Measurements from ENCODE around the gene CDC14B. TPM values are rescaled to one million over a fixed set of nuclear protein-coding genes. Genes with fewer than 3 reads are reported as not detected.

Gene CDC14B
- total RNA-seq, 1 experiment from 2014 or later = 11.4 TPM

- intact Hi-C loops (cut with micrococcal nuclease) = no loop called here
- H3K4me2 ChIP-seq (ENCODE audit: low read length) = peak overlapping the region; percentile 42
- ChIA-PET CTCF (no interaction called here), POLR2A (ENCODE audit: unreplicated experiment) (no interaction called here)
- H4K20me1 ChIP-seq (ENCODE audit: low read length) = no peaks in the 10 kb centered on the region
- H3K27me3 ChIP-seq (ENCODE audit: low read length) = no peaks in the 10 kb centered on the region
- H3K9me2 ChIP-seq (replicated peaks; ENCODE audit: low read length) = no peaks in the 10 kb centered on the region
- no peaks in the 10 kb centered on the region for H3K9me3 ChIP-seq (ENCODE audit: low read length)
- no peaks in the 10 kb centered on the region for H3K79me2 ChIP-seq (ENCODE audit: low read length)
- H3K9ac ChIP-seq (ENCODE audit: low read length) = no peak overlapping the region
- peaks cover 13% of the 10 kb centered on the region for H3K4me1 ChIP-seq (ENCODE audit: insufficient read depth, low read length)
- no peaks in the 10 kb centered on the region for H3K36me3 ChIP-seq (ENCODE audit: low read depth, low read length)
- BruUV-seq (replicated peaks) = no TSS peak
- DNase-seq = no peak
- peak overlapping the region; percentile 28; the same call in 1 of the 2 replicates for H3K27ac ChIP-seq (ENCODE audit: low read length)
- no peaks in the 10 kb centered on the region for H3F3A ChIP-seq (ENCODE audit: low read length, unreplicated experiment)
- no peak for ATAC-seq
- H3K4me3 ChIP-seq (ENCODE audit: low read length) = no peak overlapping the region
- no peak overlapping the region for H2AFZ ChIP-seq (ENCODE audit: low read length)
- TF ChIP-seq EZH2 (IDR thresholded peaks at IDR 0.05; ENCODE audit: low read length, unreplicated experiment) (no peak), CTCF (conservative IDR thresholded peaks at IDR 0.05; ENCODE audit: low read depth, low read length) (no peak)
Observed at GRCh38 chr9:96476013-96476412, 143.6 kb downstream of the CDC14B start.

- Histone ChIP-seq H3K27ac (ENCODE audit: low read length) (no peak overlapping the region), H2AFZ (ENCODE audit: low read length) (no peak overlapping the region), H3K4me3 (ENCODE audit: low read length) (no peak overlapping the region), H3F3A (ENCODE audit: low read length, unreplicated experiment) (no peaks in the 10 kb centered on the region), H3K36me3 (ENCODE audit: low read depth, low read length) (no peaks in the 10 kb centered on the region), H4K20me1 (ENCODE audit: low read length) (no peaks in the 10 kb centered on the region), H3K4me1 (ENCODE audit: insufficient read depth, low read length) (no peaks in the 10 kb centered on the region), H3K9me2 (replicated peaks; ENCODE audit: low read length) (no peaks in the 10 kb centered on the region), H3K9ac (ENCODE audit: low read length) (no peak overlapping the region), H3K9me3 (ENCODE audit: low read length) (no peaks in the 10 kb centered on the region), H3K27me3 (ENCODE audit: low read length) (no peaks in the 10 kb centered on the region), H3K4me2 (ENCODE audit: low read length) (no peak overlapping the region), H3K79me2 (ENCODE audit: low read length) (no peaks in the 10 kb centered on the region)
- intact Hi-C loops (cut with micrococcal nuclease) = no loop called here
- TF ChIP-seq EZH2phosphoT487 (IDR thresholded peaks at IDR 0.05; ENCODE audit: borderline replicate concordance, low read length) (no peak), CTCF (conservative IDR thresholded peaks at IDR 0.05; ENCODE audit: low read depth, low read length) (no peak), EZH2 (IDR thresholded peaks at IDR 0.05; ENCODE audit: low read length, unreplicated experiment) (no peak)
- DNase-seq = no peak
- POLR2A ChIA-PET (ENCODE audit: unreplicated experiment) = no interaction called here
- no peak for ATAC-seq
- no TSS peak for BruUV-seq (replicated peaks)
- CTCF ChIA-PET = no interaction called here
Observed at GRCh38 chr9:96467784-96468183, 151.9 kb downstream of the CDC14B start.

- no peak overlapping the region for H3K9ac ChIP-seq (ENCODE audit: low read length)
- H3K27me3 ChIP-seq (ENCODE audit: low read length) = no peaks in the 10 kb centered on the region
- H3K27ac ChIP-seq (ENCODE audit: low read length) = no peak overlapping the region
- ATAC-seq (no peak), DNase-seq (no peak)
- no peaks in the 10 kb centered on the region for H3K79me2 ChIP-seq (ENCODE audit: low read length)
- BruUV-seq (replicated peaks) = no TSS peak
- no peak overlapping the region for H3K4me2 ChIP-seq (ENCODE audit: low read length)
- no peaks in the 10 kb centered on the region for H3K9me2 ChIP-seq (replicated peaks; ENCODE audit: low read length)
- peaks cover 5% of the 10 kb centered on the region; the same call in 1 of the 2 replicates for H3K4me1 ChIP-seq (ENCODE audit: insufficient read depth, low read length)
- no peaks in the 10 kb centered on the region for H4K20me1 ChIP-seq (ENCODE audit: low read length)
- CTCF ChIA-PET = no interaction called here
- H3F3A ChIP-seq (ENCODE audit: low read length, unreplicated experiment) = no peaks in the 10 kb centered on the region
- POLR2A ChIA-PET (ENCODE audit: unreplicated experiment) = no interaction called here
- H3K9me3 ChIP-seq (ENCODE audit: low read length) = no peaks in the 10 kb centered on the region
- no peak overlapping the region for H2AFZ ChIP-seq (ENCODE audit: low read length)
- intact Hi-C loops (cut with micrococcal nuclease) = no loop called here
- H3K36me3 ChIP-seq (ENCODE audit: low read depth, low read length) = no peaks in the 10 kb centered on the region; the same call in 1 of the 2 replicates
- no peak overlapping the region for H3K4me3 ChIP-seq (ENCODE audit: low read length)
- TF ChIP-seq EZH2phosphoT487 (IDR thresholded peaks at IDR 0.05; ENCODE audit: borderline replicate concordance, low read length) (no peak), CTCF (conservative IDR thresholded peaks at IDR 0.05; ENCODE audit: low read depth, low read length) (no peak), EZH2 (IDR thresholded peaks at IDR 0.05; ENCODE audit: low read length, unreplicated experiment) (no peak)
Observed at GRCh38 chr9:96464426-96464825, 155.2 kb downstream of the CDC14B start.

All from PC-3 (cell line).